BJ (cell line): ENCODE measurements around the gene FAM53A. TPM values are rescaled to one million over a fixed set of nuclear protein-coding genes. Genes with fewer than 3 reads are reported as not detected.

Experiments
- CTCF ChIA-PET: fragments of 350-600 bp; formaldehyde crosslinking; extraction: SDS; loops from one replicate; lab custom pipeline; 2021; ENCODE audit warnings: antibody characterized with exemption, inconsistent platforms; lab: Yijun Ruan, JAX
- POLR2A ChIA-PET: fragments of 300-600 bp; sonication (Branson Sonifier 250); formaldehyde crosslinking; extraction: SDS; loops from one replicate; lab custom pipeline; 2021; ENCODE audit warnings: antibody characterized with exemption; lab: Charles Lee
- DNase-seq: peaks from one replicate; pipeline ENCODE4 v3.0.0-alpha.2; 2011; ENCODE audit warnings: low read depth
- H3K27me3 ChIP-seq: 2 replicates; pipeline ENCODE4 v1.6.0; 2011; ENCODE audit warnings: low read length; ENCODE audit not compliant: control insufficient read depth, insufficient read depth
- H3K36me3 ChIP-seq: 2 replicates; pipeline ENCODE4 v1.5.1; 2011; ENCODE audit warnings: low read length; ENCODE audit not compliant: control insufficient read depth, insufficient read depth
- H3K4me3 ChIP-seq: 2 replicates; pipeline ENCODE4 v1.5.1; 2011; ENCODE audit warnings: low read depth, mild to moderate bottlenecking, control low read depth, low read length
- polyA plus RNA-seq: library from polyadenylated mRNA; depleted of rRNA; stranded (reverse); fragments of >200 nt; gene quantifications from 2 replicates; pipeline ENCODE4 v1.2.3, GENCODE V29; 2011
- TF ChIP-seq, protein P1 (sequence below): IDR thresholded peaks from 2 replicates; pipeline ENCODE4 v1.5.1; 2011; ENCODE audit warnings: low read depth, mild to moderate bottlenecking, control low read depth, inconsistent platforms, low read length, moderate library complexity; ENCODE audit not compliant: insufficient read depth

FAM53A gene
- polyA plus RNA-seq, 1 experiment: 3.7 TPM

DNA sequence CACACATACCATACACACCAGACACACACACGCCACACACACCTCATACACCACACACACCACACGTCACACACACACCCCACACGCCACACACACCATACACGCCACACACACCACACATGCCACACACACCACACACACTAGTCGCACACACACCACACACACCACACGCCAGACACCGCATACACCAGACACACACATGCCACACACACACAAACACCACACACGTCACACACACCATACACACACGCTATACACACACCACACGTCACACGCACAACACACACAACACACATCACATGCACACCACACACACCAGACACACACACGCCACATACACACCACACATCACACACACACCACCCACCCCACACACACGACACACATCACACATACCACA, 32.0 kb downstream of the FAM53A start:
- CTCF ChIA-PET: no interaction called here
- TF ChIP-seq, protein P1, sequence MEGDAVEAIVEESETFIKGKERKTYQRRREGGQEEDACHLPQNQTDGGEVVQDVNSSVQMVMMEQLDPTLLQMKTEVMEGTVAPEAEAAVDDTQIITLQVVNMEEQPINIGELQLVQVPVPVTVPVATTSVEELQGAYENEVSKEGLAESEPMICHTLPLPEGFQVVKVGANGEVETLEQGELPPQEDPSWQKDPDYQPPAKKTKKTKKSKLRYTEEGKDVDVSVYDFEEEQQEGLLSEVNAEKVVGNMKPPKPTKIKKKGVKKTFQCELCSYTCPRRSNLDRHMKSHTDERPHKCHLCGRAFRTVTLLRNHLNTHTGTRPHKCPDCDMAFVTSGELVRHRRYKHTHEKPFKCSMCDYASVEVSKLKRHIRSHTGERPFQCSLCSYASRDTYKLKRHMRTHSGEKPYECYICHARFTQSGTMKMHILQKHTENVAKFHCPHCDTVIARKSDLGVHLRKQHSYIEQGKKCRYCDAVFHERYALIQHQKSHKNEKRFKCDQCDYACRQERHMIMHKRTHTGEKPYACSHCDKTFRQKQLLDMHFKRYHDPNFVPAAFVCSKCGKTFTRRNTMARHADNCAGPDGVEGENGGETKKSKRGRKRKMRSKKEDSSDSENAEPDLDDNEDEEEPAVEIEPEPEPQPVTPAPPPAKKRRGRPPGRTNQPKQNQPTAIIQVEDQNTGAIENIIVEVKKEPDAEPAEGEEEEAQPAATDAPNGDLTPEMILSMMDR: no peak
- Histone ChIP-seq H3K27me3 (no peaks in the 10 kb centered on the region), H3K4me3 (no peak overlapping the region), H3K36me3 (no peaks in the 10 kb centered on the region; the same call in 1 of the 2 replicates)
- POLR2A ChIA-PET: no interaction called here
- no peak for DNase-seq

DNA sequence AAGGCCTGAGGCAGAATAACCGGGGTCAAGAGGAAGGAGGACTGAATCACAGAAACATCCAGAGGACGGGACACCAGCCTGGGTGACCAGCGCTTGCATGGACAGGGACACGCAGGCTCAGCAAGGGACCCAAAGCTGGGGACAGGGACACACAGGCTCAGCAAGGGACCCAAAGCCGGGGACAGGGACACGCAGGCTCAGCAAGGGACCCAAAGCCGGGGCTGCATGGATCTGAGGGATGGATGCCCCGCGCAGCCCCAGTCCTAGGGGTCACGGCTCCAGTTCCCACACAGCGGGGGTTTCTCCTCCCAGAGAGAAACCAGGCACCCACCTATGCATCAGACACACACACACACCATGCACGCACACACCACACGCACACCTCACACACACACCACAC, 32.5 kb downstream of the FAM53A start:
- ChIA-PET CTCF (no interaction called here), POLR2A (no interaction called here)
- Histone ChIP-seq H3K36me3 (no peaks in the 10 kb centered on the region), H3K4me3 (no peak overlapping the region), H3K27me3 (no peaks in the 10 kb centered on the region)
- no peak for DNase-seq
- TF ChIP-seq, protein P1: no peak

DNA sequence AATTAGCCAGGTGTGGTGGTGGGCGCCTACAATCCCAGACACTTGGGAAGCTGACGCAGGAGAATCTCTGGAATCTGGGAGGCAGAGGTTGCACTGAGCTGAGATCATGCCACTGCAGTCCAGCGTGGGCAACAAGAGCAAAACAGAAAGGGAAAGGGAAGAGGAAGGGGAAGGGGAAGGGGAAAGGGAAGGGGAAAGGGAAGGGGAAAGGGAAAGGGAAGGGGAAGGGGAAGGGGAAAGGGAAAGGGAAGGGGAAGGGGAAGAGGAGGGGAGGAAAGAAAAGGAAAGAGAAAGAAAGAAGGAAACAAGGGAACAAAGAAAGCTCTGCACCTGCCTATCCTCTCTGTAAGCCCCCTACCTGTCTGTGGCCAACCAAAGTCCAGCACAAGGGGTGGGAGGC, 35.2 kb downstream of the FAM53A start:
- DNase-seq: no peak
- Histone ChIP-seq H3K4me3 (no peak overlapping the region), H3K36me3 (no peaks in the 10 kb centered on the region), H3K27me3 (no peaks in the 10 kb centered on the region)
- TF ChIP-seq, protein P1: no peak
- ChIA-PET CTCF (no interaction called here), POLR2A (no interaction called here)

DNA sequence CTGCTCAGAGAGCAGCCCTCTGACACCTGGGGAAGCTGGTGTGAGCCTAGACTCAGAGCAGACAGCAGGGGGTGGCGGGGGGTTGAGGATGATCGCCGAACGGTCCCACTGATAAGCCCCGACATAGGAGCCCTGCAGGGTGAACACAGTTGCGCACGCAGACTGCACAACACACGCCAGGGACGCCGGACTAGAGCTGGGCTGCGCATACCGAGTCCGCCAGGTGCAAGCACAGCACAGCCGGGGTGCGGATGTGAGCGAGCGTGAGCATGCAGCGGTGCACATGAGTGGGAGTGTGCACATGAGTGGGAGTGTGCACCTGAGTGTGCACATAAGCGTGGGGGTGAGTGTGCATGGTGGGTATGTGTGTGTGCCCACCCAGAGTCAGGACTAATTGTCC, 36.7 kb downstream of the FAM53A start:
- Histone ChIP-seq H3K4me3 (no peak overlapping the region), H3K36me3 (no peaks in the 10 kb centered on the region), H3K27me3 (no peaks in the 10 kb centered on the region)
- ChIA-PET POLR2A (no interaction called here), CTCF (interaction anchor here (0.8 to 3.8 kb wide), 4 partner anchors 12 to 296 kb away, joined by 3 to 15 read pairs (median 4); no protein-coding TSS in a partner anchor)
- TF ChIP-seq, protein P1: no peak
- DNase-seq: no peak

DNA sequence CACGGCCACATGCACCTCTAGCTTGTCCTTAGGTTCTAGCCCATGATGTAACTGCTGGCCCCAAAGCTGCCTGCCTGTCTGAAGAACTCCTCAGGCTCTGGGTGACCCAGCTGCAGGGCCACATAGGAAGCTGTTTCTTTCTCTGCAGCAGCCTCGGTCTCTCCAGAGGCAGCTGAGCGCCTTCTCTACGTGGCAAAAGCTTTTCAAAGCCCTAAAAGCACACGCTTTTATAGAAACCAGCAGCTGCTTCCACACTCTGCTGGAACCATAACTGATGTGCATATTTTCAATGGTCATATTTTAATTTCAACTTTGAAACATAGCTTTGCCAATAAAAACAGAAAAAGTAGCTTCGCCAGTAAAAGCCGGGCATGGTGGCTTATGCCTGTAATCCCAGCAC, 37.4 kb downstream of the FAM53A start:
- ChIA-PET POLR2A (no interaction called here), CTCF (interaction anchor here (0.8 to 3.8 kb wide), 3 partner anchors 17 to 296 kb away, joined by 4 to 15 read pairs (median 4); no protein-coding TSS in a partner anchor)
- DNase-seq: no peak
- Histone ChIP-seq H3K27me3 (no peaks in the 10 kb centered on the region), H3K4me3 (no peak overlapping the region), H3K36me3 (no peaks in the 10 kb centered on the region)
- TF ChIP-seq, protein P1: no peak
